Esophagus (tissue), 2 donors: ENCODE data around the gene ZDHHC7. TPM values are rescaled to one million over a fixed set of nuclear protein-coding genes. Genes with fewer than 3 reads are reported as not detected.

Source experiments
- H3K27ac ChIP-seq, 2 donors: one replicate each; pipeline ENCODE4 v1.5.1; 2013; ENCODE audit warnings: low read depth in 2 of 2, mild to moderate bottlenecking in 2 of 2, inconsistent platforms in 1 of 2, low read length in 1 of 2, moderate library complexity in 1 of 2
- H3K27me3 ChIP-seq, 2 donors: one replicate each; pipeline ENCODE4 v1.6.1; 2013; ENCODE audit warnings: low read length in 2 of 2, control low read depth in 1 of 2, mild to moderate bottlenecking in 1 of 2; ENCODE audit not compliant: insufficient read depth in 2 of 2, control insufficient read depth in 1 of 2
- H3K36me3 ChIP-seq, 2 donors: one replicate each; pipeline ENCODE4 v1.6.1; 2013; ENCODE audit warnings: low read length in 1 of 2; ENCODE audit not compliant: control insufficient read depth in 2 of 2, insufficient read depth in 2 of 2
- H3K4me1 ChIP-seq, 2 donors: one replicate each; pipeline ENCODE4 v1.6.1; 2013; ENCODE audit warnings: low read length in 1 of 2; ENCODE audit not compliant: control insufficient read depth in 2 of 2, insufficient read depth in 2 of 2
- H3K4me3 ChIP-seq, 2 donors: one replicate each; pipeline ENCODE4 v1.5.1; 2013; ENCODE audit warnings: low read length in 2 of 2, mild to moderate bottlenecking in 2 of 2, low read depth in 1 of 2, moderate library complexity in 1 of 2
- H3K9me3 ChIP-seq, 2 donors: one replicate each; pipeline ENCODE4 v1.6.1; 2013; ENCODE audit warnings: mild to moderate bottlenecking in 2 of 2, low read depth in 1 of 2, low read length in 1 of 2, moderate library complexity in 1 of 2; ENCODE audit not compliant: control insufficient read depth in 2 of 2, insufficient read depth in 1 of 2
- WGBS, 2 donors: extraction: QIAGEN DNeasy Blood & Tissue Kit; methylation state at CpG; one replicate each; pipeline ENCODE4 v1.1.7; 2013; 5-methylcytosine and 5-hydroxymethylcytosine counted together
- polyA plus RNA-seq, 2 donors: library from polyadenylated mRNA; stranded (reverse); fragments of 200-250 nt; gene quantifications; one replicate each; pipeline ENCODE4 v1.2.3, GENCODE V29; 2013
- donor health status: healthy with polysubstance abuse.
- donor health status: Bipolar disorder and iron deficiency.

The ZDHHC7 gene
- polyA plus RNA-seq, 2 donors, result 17.1 to 17.9 TPM

DNA sequence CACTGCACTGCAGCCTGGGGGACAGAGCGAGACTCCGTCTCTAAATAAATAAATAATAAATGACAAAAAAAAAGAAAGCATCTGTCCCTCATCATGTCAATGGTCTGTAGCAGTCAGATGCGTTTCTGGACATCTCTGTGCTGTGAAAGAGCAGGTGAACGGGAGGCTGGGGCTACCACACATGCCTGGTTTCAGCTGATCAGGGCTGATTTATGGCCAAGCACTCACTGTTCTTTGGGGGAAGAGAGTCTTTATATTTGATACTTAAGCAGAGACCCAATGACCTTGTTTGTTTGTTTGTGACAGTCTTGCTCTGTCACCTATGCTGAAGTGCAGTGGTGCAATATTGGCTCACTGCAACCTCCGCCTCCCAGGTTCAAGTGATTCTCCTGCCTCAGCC is 33.7 kb upstream of the ZDHHC7 start:
- no peak overlapping the region for H3K4me3 ChIP-seq
- peaks cover 0 to 4% of the 10 kb centered on the region in 2 donors for H3K4me1 ChIP-seq
- no peaks in the 10 kb centered on the region for H3K27me3 ChIP-seq
- no peak overlapping the region for H3K27ac ChIP-seq
- peaks cover 0 to 3% of the 10 kb centered on the region in 2 donors for H3K36me3 ChIP-seq
- WGBS, 2 donors, result 98% methylated on average over 5 of the region's 5 CpGs
- H3K9me3 ChIP-seq, result no peaks in the 10 kb centered on the region

DNA sequence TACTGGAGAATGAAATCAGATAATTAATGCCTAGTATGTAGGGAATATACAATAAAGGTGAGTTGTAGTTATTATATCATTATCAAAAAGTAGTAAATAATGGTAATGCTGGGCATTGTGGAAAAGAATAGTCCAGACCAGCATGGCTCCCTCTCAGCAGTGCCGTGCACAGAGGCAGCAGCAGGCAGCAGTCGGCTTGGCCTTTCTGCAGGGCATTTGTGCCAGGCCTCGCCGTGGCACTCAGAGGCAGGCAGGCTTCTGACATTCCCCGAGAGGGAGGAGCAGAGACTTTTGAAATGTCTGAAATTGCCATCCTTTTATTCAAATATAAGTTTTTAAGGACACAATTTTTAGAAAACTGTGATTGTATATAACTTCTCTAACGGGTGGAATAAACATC is 31.3 kb upstream of the ZDHHC7 start:
- no peaks in the 10 kb centered on the region for H3K27me3 ChIP-seq
- H3K9me3 ChIP-seq, result no peaks in the 10 kb centered on the region
- H3K4me3 ChIP-seq, result no peak overlapping the region
- H3K36me3 ChIP-seq, result peaks cover 0 to 3% of the 10 kb centered on the region in 2 donors
- 81 to 85% methylated on average over 6 of the region's 6 CpGs for WGBS, 2 donors
- H3K4me1 ChIP-seq, result peaks cover 0 to 4% of the 10 kb centered on the region in 2 donors
- H3K27ac ChIP-seq, result no peak overlapping the region

DNA sequence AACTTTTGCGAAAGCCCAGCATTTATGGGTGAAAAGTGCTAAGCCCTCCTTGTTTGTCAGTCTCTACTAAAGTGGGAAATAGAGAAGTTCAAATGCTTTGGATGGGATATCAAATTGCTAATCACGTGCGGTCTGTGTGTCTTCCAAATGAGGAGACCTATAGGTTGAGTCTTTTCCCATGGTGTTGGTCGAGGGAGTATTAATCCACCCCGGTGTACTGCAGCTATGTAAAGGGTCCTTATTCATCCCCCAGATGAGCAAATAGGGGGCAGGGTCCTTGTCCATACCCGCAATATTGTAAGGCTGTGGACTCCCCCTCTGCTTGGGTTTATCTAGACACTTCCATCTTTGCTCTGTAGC is 30.8 kb upstream of the ZDHHC7 start:
- H3K27ac ChIP-seq, result no peak overlapping the region
- H3K4me1 ChIP-seq, result peaks cover 1 to 2% of the 10 kb centered on the region in 2 donors
- WGBS, 2 donors, result 75 to 76% methylated on average over 6 of the region's 6 CpGs
- H3K9me3 ChIP-seq, result no peaks in the 10 kb centered on the region
- H3K36me3 ChIP-seq, result peaks cover 0 to 3% of the 10 kb centered on the region in 2 donors
- H3K4me3 ChIP-seq, result no peak overlapping the region
- no peaks in the 10 kb centered on the region for H3K27me3 ChIP-seq

DNA sequence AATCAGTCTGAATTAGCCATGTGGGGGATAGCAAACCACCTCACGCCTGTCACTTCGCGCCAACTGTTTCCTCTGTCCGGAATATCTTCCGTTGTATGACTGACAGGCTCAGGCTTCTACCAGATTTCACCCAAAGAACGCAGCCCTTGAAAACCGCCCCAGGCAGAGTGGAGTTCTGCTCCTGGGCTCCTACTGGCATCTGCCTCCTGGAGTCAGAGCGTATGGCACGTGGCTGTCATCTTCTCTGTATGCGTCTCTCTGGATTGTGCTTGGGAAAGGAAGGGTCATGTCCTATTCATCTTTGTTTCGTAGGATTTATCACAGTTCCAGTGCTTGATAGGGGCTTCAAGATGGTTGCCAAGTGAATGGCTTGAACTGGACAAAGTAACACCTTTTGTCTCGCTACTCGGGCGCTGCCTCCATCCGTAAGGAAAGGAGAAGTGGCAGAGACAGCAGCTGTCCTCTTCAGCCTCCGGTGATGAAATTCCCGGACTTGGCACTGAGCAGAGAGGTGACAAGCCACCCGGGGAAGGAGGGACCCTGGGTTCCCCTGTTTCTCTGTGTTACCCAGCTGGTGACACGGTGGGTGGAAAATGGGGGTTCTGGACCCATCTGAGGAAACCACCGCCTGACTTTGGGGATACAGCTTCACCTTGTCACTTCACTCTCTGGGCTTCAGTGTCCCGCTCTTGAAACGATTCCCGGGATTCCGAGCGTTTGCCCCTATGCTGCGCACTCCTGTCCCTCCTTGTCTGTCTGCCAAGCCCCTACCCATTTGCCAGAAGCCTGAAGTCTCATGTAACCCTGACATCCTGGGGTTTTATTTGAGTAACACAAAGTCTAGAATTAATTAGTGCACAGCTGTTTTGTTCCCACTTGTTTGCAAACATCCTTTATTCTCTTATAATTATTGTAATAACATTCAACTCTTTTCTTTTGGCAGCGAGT is 30.2 kb upstream of the ZDHHC7 start:
- Histone ChIP-seq H3K4me3 (no peak overlapping the region), H3K27ac (no peak overlapping the region)
- 85 to 89% methylated on average over 27 of the region's 27 CpGs for WGBS, 2 donors

DNA sequence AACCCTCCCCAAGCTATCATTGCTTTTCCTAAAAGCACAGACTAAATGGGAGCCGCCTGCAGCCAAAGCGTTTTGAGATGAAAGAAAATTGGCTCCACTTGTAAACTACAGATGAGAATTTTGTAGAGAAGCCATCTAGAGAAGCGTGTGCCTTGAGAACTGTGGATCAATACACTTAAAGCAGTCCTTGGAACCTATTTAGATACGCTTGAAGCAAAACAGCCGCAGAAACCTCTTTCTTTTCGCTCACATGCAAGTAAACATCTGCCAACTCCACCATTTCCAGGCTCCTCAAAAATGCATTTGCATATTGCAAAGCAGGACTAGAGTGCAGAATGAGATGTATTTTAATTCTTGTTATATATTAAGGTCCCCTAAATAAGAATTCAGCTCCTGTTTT is 29.4 kb upstream of the ZDHHC7 start:
- Histone ChIP-seq H3K27me3 (no peaks in the 10 kb centered on the region), H3K36me3 (no peaks in the 10 kb centered on the region), H3K4me1 (peaks cover 5 to 7% of the 10 kb centered on the region in 2 donors), H3K9me3 (no peaks in the 10 kb centered on the region), H3K27ac (no peak overlapping the region), H3K4me3 (no peak overlapping the region)
- 83 to 86% methylated on average over 6 of the region's 6 CpGs for WGBS, 2 donors

More for the DNA sequence above, 30.2 kb upstream of the ZDHHC7 start:
- Histone ChIP-seq H3K4me1 (peaks cover 3 to 4% of the 10 kb centered on the region in 2 donors), H3K36me3 (peaks cover 0 to 3% of the 10 kb centered on the region in 2 donors), H3K27me3 (no peaks in the 10 kb centered on the region), H3K9me3 (no peaks in the 10 kb centered on the region)

DNA sequence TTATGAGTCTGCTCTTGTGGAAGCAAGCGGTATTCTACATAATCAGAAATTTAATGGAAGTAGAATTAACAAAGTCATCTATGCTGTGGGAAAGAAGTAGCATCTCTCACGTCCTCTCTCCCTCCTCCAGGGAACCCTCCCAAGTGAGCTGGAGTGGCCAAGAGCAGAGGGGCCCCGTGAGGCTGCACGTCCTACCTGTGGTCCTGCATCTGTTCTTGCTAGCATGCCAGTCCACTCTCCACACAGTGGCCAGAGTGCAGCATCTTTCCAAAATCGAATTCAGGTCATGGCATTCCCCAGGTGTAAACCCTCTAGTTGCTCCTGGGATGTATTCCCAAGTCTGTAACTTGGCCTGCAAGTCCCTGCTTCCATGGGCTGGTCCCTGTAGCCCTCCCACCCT is 26.4 kb upstream of the ZDHHC7 start:
- H3K27ac ChIP-seq, result no peak overlapping the region
- no peaks in the 10 kb centered on the region for H3K36me3 ChIP-seq
- 87 to 92% methylated on average over 5 of the region's 5 CpGs for WGBS, 2 donors
- no peaks in the 10 kb centered on the region for H3K9me3 ChIP-seq
- peaks cover 7 to 11% of the 10 kb centered on the region in 2 donors for H3K4me1 ChIP-seq
- H3K4me3 ChIP-seq, result no peak overlapping the region
- no peaks in the 10 kb centered on the region for H3K27me3 ChIP-seq

DNA sequence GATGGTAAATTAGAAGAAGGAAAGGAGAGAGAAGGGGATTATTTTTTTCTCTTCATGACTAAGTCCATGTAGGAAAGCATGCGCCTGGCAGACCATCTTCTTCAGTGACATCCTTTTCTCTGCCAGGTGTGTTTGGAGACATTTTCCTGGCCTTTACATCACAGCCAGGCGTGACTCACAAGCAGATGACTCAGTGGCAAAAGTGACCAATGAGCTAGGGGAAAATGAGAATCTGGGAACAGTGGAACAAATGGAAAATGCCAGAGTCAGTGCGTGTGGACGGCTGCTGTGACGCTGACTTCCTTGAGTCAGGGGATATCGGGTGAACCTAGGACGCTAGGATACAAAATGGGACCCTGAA is 25.7 kb upstream of the ZDHHC7 start:
- Histone ChIP-seq H3K27ac (peak overlapping the region; percentile 18 to 74), H3K27me3 (no peaks in the 10 kb centered on the region), H3K9me3 (no peaks in the 10 kb centered on the region), H3K4me1 (peaks cover 7 to 11% of the 10 kb centered on the region in 2 donors), H3K4me3 (no peak overlapping the region), H3K36me3 (no peaks in the 10 kb centered on the region)
- 68 to 75% methylated on average over 7 of the region's 7 CpGs for WGBS, 2 donors

DNA sequence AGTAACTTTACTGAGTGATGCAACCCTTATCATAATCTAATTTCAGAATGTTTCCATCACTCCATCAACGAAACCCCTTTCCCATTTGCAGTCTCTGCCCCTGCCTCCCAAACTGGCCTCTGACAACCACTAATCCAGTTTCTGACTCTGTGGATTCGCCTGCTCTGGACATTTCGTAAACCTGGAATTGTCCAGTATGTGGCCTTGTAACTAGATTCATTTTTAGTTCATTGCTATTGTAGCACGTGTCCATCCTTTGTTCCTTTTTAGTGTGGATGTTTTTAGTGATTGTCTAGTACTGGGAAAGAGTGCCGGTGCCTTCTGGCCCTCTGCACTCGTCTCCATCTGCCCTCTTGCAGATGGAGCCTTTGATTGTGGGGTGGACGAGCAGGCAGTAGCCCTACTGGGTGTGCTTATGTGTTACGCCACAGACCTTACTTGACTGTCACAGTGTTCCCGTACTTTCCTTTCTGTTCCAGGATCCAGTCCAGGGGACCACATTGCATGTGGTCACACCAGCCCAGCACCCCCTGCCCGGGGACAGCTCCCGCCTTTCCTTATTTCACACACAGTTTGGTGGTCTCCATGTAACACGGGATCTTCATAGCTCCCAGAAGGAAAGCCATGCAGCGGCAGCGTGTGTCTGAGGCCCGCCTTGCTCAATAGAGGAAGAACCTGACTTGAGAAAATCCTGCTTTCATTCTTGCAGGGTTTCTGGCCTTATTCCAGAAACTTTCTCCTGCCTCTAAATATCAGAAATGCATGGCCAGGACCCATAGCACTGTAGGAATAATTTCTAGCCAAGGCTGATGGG is 25.1 kb upstream of the ZDHHC7 start:
- Histone ChIP-seq H3K27me3 (no peaks in the 10 kb centered on the region), H3K36me3 (no peaks in the 10 kb centered on the region), H3K4me1 (peaks cover 7 to 11% of the 10 kb centered on the region in 2 donors), H3K4me3 (no peak overlapping the region), H3K27ac (peak overlapping the region; percentile 18 to 56), H3K9me3 (no peaks in the 10 kb centered on the region)
- WGBS, 2 donors, result 77 to 81% methylated on average over 15 of the region's 15 CpGs

DNA sequence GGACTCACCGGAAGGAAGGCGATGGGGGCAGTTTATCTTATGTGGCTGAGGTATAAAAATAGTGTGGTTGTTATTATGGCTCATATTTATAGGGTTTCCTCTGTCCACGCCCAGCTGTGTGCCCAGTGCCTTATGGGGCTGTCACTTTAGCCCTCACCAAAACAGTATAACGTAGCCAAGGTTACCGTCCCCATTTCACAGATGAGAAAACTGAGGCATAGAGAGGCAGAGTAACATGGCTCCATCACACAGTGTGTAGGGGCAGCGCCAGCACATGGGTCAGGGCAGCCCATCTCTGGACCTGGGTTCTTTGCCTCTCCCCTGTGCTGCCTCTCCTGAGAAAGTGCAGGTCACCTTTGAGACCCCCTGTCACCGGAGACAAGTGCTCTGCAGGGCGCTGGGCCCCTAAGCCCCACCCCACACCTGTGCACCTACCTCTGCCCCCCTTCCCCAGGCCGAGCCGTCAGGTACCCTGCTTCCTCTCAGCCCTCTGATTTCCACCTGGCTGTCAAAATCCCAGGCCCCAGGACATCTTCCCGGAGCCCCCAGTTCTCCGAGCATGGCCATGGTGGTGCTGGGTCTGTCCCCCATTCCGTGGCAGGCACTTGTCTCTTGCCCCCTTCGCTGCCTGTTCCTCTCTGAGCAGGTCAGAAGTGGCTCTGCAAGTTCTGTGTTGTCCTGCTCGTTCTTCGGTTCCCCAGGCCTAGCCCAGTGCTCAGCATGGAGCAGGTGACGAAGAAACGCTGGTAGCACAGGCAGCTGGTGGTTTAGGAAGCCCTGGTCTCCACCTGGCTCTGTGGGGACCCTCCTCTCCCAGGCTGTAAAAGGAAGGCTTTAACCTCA is 23.5 kb upstream of the ZDHHC7 start:
- 83 to 88% methylated on average over 18 of the region's 18 CpGs for WGBS, 2 donors
- H3K27ac ChIP-seq, result no peak overlapping the region

More for the DNA sequence above, 23.5 kb upstream of the ZDHHC7 start:
- Histone ChIP-seq H3K27me3 (no peaks in the 10 kb centered on the region), H3K9me3 (no peaks in the 10 kb centered on the region), H3K36me3 (no peaks in the 10 kb centered on the region), H3K4me1 (peaks cover 7 to 13% of the 10 kb centered on the region in 2 donors), H3K4me3 (no peak overlapping the region)
